Stimulated activated CD4-positive, alpha-beta T cell treated with anti-CD3 and anti-CD28 coated beads, Interleukin-2, amount 100 ng/mL, for 24 hours (primary cell): ENCODE results near the gene FCER2.

ENCODE experiments used
- DNase-seq, 2 donors: peaks; one replicate each; pipeline ENCODE4 v3.0.0-alpha.2; 2020

The FCER2 gene

DNA sequence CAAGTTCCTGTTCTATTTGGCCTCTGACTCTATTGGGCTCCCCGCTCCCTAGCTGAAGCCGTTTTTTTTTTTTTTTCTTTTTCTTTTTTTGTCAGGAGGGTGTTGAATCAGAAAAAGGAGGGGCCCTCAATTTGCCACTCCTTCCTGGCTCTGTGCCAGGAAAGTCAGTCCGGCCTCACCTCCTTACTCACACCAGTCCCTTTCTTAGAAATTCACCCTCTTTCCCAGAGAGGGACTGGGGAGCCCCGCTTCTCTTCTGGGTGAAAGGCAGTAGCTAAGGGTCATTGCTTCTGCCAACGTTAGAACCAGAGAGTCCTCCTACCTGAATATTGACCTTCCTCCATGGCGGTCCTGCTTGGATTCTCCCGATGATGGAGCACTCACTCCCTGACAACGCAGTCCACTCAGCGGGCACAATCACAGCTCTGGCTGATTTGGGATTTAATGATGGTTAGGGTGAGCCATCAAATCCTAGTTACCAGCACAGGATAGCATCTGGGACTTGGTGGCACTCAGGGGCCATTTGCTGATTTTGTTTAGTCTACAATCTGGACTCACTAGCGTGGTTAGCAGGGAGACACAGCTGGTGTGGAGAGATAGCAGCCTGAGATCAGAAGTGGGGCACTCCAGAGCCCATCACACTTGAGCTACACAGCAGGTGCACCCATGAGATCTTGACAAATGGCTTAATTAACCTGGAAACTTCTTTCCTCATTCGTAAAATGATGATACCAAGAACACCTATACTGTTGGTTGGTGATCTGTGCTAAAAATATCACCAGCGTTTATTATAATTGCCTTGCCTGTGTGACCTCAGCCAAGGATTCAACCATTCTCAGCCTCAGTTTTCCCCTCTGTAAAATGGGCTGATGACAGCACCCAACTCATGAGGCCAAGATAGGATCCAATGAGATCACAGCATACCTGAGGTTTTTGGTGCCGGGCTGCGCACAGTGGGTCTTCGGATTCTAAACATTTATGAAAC is 2.2 kb downstream of the FCER2 start:
- peak; percentile 51 to 65 for DNase-seq

DNA sequence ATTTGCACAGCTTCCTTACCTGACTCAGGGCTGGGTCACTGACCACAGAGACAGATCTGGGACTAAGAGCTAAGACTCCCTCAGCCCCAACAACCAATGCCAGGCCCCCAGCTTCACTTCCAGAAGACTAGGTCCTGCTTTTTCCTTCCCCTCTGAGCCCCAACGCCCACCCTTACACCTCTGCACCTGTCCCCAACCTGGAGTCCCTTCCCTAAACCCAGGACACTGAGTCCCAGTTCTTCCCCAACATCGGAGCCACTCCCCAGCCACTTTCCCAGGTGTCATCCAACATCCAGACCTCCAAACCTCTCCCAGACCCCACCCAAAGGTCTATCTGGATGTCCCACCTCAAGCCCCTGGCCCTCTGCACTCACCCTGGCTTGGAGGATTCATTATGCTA is 2.9 kb downstream of the FCER2 start:
- no peak for DNase-seq

DNA sequence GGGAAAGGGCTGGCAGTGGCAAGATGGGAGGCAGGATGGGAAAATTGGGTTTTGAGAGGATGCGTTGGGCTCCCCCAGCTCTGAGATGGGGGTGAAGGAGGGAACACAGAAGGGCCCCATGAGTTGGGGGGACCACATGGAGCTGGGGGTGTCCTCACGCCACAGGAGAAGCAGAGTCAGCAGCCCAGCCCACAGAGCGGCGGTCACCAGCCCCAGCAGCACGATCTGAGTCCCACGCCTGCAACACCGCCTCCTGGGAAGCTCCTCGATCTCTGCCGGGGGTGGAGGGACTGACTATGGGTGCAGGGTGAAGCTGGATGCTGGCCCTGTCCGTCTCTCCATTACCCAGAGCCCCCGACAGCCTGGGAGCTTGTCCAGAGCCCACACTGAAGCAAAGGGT is 3.3 kb downstream of the FCER2 start:
- DNase-seq = no peak

DNA sequence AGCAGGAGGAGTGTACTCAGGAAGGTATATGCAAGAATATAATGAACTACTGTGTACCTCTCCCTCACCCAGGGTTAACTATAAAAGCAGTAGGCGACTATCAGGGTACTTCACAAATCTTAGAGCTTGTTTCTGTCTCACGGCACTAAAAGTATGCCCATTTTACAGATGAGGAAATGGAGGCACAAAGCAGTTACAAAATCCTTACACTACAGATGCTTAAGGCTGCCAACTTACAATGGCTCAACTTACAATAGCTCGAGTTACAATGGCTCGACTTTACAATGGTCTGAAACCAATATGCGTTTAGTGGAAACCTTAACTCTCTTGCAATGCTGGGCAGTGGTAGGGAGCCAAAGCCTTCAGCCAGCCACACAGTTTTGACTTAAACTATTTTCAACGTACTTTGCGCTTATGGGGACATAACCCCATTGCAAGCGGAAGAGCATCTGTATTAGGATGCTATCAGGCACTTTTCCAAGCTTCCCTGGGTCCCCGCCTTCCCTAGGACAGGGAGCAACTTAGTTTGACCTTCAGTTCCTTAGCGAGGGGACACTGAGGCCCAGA is 4.1 kb downstream of the FCER2 start:
- DNase-seq = no peak

DNA sequence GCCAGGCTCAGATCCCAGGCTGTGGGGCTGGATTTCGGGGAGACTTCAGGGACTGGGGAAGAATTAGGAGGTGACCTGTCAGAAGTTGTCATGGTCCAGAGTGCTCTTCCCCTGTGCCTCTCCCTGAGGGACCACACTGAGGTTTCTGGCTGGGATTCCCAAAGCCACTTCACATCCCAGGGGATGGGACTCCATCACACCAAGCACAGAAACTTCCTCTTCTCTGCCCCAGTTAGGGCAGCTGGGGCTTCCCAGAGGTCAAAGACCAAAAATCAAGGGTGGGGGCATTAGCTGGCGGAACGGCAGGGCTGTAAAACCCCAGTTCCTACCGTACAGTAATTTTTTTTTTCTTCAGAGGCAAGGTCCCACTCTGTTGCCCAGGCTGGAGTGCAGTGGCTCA is 7.4 kb downstream of the FCER2 start:
- no peak for DNase-seq

DNA sequence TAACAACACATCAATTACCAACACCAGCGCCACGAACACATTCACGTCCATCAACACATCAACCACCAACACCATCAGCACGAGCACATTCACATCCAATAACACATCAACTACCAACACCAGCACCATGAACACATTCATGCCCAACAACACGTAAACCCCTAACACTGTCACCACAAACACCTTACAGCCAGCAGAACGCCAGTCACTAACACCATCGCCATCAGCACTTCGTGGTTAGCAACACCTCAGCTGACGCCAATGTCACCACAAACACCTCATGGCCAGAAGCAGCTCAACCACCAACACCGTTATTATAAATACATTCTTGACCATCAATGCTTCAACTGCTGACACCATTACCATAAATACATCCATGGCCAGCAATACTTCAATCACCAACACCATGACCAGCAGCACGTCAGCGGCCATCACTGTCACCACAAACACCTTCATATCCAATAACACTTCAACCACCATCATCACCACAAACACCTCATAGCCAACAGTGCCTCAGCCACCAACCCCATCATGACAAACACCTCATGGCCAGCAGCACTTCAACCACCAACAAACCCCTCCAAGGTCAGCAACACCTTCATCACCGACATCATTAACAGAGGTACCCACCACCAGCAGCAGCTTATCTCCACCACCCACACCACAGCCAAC is 9.4 kb downstream of the FCER2 start:
- DNase-seq = no peak

DNA sequence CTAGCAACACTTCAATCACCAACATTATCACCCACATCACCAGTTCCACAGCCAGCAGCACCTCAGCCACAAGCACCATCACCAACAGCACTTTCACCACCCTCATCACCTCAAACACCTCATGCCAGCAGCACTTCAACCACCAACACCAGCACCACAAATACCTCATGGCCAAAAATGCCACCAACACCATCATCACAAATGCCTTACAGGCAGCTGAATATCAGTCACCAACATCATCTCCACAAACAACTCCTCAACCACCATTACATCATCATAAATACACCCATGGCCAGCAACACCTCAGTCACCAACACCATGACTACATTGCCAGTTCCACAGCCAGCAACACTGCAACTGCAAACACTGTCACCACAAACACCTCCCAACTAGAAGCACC is 10.4 kb downstream of the FCER2 start:
- DNase-seq = no peak

DNA sequence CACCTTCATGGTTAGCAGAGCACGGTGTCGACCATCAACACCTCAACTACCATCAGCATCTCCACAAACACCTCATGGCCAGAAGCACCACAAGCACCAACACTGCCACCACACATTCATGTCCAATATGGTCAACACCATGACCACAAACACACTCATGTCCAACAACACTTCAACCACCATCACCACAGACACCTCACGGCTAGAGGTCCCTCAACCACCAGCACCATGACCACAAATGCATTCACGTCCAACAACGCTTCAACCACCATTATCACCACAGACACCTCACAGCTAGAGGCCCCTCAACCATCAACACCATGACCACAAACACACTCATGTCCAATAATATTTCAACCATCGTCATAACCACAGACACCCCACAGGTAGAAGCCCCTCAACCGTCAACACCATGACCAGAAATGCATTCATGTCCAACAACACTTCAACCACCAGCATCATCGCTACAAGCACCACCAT is 11.1 kb downstream of the FCER2 start:
- DNase-seq = no peak

DNA sequence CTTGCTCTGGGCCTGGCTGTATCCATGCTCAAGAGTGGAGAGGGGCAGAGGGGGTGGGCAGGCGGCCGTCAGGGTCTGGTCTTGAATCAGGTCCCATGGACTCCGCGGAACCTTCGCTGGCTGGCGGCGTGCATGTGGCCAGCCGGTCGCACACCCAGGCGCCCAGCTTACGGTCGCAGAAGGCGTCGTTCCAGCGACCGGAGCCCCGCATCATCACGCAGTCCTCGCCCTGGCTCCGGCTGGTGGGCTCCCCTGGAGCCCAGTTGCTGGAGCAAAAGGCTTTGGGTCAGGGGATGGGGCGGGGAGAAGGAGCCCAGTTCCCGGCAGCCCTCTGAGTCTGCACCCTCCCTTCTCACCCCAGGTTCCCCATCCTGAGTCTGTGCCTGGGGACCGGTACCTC is 12.8 kb downstream of the FCER2 start:
- DNase-seq = no peak

DNA sequence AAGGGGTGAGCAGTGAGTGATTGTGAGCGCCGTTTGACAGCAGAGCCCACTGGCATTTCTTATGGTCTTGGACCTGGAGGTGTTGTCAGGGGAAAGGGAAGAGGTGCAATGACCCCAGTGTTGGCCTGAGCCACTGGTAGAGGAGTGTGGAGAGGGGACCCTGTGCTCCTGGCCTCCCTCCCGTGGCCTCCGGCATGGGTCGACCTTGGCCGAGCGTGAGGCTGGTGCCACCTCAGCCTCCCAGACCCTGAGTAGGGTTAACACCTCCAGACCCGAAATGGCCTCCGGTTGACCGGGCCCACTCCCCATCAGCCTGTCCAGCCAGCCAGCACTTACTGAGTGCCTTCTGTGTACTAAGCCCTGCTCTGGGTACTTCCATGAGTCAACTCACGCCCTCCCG is 14.8 kb downstream of the FCER2 start:
- no peak for DNase-seq

DNA sequence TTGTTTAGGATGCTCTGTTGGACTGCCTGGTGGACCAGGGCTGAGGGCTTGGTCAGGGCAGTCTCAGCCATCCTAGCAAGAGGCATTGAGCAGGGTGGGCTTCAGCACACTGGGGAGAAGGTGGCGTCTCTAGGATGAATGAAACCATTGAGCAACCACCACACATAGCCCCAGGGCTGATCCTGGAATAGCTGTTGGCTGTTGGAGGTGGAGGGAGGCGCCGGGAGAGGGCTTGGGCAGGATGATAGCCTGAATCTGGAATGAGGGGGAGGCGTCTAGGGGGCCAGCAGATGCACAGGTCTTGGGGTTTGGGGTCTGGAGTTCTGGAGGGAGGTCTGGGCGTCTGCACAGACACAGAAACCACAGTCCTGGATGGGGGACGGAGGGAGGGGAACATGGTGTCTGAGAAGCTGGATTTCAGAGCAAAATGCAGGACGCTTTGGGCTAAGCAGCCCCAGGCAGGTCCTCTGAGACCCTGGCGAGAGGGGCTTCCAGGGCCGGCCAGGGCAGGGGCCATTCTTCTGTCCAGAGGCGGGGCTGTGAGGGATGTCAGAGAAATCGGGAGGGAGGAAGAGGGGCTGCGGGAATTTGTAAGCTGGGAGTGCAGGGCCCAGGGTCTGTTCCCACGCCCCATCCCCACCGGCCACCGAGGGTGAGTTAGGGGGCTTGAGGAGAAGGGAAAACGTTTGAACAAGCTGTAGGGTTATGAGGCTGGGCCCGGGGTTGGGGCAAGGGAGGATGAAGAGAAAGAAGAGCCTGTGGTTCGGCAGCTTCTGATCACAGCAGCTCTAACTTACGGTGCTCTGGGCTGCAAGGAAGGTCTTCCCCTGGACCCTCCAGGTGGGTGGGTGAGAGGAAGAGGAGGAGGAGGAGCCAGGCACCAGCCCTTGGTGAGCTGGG is 16.1 kb downstream of the FCER2 start:
- DNase-seq = no peak

DNA sequence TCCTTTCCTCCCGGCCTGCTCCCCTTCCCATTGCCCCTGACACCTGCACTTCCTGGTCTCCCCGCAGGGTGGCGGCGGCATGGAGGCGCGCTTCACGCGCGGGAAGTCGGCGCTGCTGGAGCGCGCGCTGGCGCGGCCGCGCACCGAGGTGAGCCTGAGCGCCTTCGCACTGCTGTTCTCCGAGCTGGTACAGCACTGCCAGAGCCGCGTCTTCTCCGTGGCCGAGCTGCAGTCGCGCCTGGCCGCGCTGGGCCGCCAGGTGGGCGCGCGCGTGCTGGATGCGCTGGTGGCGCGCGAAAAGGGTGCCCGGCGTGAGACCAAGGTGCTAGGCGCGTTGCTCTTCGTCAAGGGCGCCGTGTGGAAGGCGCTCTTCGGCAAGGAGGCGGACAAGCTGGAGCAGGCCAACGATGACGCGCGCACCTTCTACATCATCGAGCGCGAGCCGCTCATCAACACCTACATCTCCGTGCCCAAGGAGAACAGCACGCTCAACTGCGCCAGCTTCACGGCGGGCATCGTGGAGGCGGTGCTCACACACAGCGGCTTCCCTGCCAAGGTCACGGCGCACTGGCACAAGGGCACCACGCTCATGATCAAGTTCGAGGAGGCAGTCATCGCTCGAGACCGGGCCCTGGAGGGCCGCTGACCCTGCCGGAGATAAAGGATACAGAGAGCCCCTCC is 19.6 kb downstream of the FCER2 start:
- DNase-seq = no peak

DNA sequence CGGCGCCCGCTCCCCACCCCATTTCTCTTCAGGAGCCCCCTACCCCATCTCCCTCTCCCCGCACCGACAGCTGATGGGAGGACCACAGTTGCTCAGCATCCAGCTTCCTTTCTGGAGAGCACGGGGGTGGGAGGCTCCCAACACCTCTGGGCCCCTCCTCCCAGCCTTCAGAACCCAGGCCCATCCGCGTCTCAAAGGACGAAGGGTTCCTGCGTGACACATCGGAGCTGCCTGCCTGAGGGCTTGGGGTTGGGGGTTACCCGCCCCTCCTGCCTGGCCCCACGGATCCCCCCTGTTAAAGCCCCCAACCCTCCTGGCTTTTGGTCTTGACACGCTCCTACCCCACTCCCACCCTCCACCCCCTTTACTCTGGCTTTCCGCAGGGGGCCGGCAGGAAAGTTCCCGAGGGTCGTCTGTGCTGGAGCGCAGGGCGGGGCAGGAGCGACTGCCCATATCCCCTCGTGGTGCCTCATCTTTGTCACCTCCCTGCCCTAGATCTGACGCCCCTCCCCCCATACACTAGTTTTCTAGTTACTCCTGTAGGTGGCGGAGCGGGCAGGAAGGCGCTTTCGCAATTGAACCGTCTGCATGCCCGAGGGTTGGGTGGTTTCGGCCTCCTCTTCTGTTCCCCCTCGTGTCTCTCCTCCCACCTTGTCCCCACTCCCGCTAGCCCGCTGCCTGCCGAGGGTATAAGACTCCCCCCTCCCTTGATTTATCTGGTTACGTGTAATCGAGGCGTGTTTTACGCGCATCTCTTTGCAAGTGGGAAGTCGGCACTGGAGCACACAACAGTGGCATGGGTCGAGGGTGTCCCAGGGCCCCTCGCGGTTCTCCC is 20.4 kb downstream of the FCER2 start:
- DNase-seq = peak; percentile 84 to 90

DNA sequence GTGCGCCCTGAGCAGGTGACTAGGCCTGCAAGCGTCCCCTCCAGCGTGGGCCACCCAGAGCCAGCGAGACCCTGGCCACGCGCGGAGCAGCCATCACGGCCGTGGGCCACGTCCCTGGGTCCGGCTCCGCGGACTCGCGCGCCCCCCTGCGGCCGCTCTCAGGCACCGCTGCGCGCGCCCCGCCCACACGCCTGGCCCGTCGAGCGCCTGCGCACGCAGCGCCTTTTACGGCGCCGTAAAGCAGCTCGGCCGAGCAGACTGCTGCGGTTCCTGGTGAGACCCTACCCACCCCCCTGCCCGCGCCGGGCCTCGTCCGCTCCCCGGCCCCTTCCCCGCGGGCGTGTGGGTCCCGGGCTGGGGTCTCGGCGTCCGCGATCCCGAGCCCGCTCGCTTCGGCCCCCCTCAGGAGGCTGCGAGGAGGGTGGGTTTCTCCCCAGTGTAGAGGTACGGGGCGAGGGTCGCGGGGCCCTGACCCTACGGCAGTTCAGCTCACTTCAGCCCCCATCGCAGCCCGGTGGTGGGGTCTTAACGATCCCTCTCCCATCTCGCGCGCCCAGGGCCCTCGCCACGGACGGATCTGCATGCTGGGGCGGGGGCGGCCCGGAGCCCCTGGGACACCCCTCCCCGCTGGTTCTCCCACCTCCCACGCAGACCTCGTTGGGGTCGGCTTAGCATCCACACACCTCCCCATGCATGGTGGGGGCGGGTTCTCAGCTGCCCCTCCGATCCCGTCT is 21.2 kb downstream of the FCER2 start, which contains the start of gene TRAPPC5:
TRAPPC5 (plus strand) TSS at position 228 of the 734 bp plus-strand sequence. CDS start 1,421 bp downstream, outside the sequence.
- peak; percentile 86 to 90 for DNase-seq

DNA sequence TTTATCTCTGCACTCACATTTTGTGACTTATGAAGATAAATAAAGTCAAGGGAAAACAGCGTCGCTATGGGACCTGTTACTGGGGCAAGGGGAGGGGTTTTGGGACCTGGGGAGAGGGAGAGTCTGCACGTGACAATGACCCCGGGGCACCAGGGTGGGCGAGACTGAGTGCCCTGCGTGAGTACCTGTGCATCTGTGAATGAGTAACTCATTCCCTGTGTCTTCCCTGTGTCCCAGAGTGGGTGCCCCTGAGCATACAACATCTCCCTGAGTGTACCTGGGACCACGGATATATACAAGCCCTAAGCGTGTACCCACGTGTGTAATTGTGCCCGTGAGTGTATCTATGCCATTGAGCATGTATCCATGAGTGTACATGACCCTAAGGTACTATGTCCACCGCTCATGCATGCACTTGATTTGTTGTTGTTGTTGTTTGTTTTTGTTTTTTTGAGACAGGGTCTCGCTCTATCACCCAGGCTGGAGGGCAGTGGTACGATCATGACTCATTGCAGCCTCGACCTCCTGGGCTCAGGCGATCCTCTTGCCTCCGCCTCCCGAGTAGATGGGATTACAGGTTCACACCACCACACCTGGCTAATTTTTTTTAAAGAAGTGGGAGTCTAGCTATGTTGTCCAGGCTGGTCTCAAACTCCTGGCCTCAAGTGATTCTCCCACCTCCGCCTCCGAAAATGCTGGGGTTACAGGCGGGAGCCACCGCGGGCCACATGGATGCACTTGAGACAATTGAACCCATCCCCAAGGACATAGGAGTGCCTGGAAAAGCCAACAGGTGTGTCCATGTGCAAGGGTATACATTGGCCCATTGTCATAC is 21.9 kb downstream of the FCER2 start:
- no peak for DNase-seq

DNA sequence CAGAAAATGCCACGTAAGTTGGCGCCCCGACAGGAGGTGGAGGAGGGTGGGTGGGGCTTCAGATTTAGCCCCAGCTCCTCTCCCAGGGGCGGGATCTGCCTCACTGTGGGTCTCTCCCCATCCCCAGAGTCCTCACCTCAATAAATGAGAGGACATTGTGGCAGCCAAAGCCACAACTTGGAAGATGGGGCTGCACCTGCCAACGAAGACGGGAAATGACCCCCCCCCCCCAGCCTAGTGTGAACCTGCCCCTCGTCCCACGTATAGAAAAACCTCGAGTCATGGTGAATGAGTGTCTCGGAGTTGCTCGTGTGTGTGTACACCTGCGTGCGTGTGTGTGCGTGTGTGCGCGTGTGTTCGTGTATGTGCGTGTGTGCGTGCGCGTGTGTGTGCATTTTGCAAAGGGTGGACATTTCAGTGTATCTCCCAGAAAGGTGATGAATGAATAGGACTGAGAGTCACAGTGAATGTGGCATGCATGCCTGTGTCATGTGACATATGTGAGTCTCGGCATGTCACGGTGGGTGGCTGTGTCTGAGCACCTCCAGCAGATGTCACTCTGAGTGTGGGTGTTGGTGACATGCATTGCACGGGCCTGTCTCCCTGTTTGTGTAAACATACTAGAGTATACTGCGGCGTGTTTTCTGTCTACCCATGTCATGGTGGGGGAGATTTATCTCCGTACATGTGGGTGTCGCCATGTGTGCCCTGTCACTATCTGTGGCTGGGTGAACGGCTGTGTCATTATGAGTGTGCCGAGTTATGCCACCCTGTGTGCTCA is 22.8 kb downstream of the FCER2 start:
- DNase-seq = peak; percentile 66 to 73

DNA sequence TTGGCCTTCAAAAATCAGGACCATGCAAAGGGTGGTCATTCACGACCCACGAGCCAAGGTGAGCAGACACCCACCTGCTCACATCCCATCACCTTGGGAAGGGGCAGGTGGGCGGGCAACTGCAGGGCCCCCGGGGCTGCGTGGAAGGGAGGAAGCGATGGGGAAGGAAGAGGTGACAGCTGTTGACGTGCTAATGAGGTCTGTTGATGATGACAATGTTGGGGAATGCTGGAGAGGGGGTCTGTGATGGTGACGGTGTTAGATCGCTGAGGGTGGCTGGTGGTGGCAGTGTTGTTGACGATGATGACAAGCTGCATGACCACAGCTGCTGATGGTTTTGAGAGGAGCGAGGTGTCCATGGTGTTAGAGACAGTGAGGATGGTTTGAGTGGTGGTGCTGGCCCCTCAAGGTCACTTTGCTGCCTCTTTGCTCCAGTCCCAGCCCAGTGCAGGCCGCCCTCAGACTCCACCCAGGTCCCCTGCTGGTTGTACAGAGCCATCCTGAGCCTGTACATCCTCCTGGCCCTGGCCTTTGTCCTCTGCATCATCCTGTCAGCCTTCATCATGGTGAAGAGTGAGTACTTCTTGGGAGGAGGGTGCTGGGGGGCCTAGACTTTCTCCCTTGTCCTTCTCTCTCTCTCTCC is 24.1 kb downstream of the FCER2 start:
- DNase-seq = no peak

DNA sequence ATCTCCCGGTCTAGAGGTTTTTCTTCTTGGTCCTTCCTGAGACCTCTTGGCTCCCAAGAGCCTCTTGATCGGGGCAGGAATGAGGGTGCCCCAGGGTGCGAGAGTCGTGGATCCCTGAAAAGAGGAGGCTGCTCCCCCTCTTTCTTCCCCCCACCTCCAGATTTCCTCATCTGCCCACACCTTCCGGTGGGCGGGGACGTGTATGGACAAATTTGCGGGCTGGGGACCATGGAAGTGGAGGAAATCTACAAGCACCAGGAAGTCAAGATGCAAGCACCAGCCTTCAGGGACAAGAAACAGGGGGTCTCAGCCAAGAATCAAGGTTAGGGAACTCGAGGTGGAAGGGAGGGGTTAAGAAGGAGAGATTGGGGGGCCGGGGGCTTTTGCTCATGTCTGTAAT is 25.1 kb downstream of the FCER2 start, which contains the start of gene MCEMP1:
MCEMP1 (plus strand) TSS at position 237 of the 400 bp plus-strand sequence; CDS start at position 268, 31 bp downstream.
- no peak for DNase-seq
